GM19238 (cell line): ENCODE measurements around the gene LILRB4.
"Not testable (repeated sequence)": the region's sequence is repeated elsewhere in the genome, so short reads cannot be mapped to it uniquely, and the experiment has no call there.

Source experiments
- DNase-seq: peaks from one replicate; pipeline ENCODE4 v3.0.0; 2011; ENCODE audit warnings: low spot score; ENCODE audit not compliant: insufficient read length

Gene LILRB4

DNA sequence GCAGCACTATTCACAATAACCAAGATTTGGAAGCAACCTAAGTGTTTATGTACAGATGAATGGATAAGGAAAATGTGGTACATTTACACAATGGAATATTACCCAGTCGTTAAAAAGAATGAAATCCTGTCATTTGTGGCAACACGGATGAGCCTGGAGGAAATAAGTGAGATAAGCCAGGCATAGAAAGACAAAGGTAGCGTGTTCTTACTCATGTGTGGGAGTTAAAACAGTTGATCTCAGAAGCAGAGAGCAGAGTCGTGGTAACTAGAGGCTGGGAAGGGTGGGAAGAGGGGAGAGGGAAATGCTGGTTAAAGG, 29.5 kb downstream of the LILRB4 start:
- no peak for DNase-seq

DNA sequence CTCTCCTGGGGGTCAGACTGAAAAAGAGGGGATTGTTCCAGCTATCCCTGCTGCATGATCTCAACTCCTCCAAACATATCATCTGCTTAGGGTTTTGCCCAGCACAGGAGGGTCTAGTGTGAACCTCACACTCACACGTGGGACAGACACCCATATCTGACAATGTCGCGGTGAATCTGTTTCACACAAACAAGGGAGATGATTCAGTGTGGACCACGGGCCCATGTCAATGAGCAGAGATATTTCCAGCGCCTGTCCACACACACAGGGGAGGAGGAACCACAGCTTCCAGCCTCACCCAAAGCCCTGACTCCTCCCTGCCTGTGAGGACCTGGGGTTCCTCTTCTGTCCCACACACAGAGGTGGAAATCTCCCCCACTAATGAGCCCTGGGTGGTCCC, 31.9 kb downstream of the LILRB4 start:
- no peak for DNase-seq

DNA sequence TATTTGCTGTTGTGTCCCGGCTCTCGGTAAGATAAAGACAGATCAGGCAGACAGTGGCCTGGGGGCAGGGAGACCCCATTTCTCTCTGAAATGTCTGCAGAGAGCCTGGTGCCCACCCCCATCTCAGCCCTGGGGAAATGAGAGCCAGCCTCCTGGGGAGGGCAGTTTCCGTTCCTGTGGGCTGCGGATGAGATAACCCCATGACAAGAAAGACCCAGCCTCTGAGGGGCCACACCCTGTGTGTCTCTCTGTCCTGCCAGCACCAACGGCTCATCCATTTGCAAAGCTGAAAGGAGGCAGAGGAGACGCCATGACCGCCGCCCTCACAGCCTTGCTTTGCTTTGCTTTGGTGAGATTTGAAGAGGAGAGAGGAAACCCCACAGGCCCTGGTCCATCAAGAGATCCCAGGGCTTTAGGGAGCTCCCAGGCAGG, 33.3 kb downstream of the LILRB4 start:
- no peak for DNase-seq

DNA sequence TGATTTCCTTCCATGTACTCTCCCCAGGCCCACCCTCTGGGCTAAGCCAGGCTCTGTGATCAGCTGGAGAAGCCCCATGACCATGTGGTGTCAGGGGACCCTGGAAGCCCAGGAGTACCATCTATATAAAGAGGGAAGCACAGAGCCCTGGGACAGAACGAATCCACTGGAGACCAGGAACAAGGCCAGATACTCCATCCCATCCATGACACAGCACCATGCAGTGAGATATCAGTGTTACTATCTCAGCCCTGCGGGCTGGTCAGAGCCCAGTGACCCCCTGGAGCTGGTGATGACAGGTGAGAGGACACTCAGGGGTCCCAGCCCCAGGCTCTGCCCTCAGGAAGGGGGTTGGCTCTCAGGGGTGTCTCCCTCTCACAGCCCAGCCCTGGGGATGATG, 34.0 kb downstream of the LILRB4 start:
- no peak for DNase-seq

DNA sequence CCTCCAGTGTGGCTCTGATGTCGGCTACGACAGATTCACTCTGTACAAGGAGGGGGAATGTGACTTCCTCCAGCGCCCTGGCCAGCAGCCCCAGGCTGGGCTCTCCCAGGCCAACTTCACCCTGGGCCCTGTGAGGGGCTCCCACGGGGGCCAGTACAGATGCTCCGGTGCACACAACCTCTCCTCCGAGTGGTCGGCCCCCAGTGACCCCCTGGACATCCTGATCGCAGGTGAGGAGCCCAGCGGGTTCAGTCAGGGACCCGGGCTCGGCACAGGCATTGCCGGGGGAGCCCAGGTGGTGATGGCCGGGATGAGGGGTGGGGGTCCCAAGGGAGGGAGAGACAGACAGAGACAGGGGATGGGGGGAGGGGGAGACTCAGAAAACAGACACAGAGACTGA, 34.9 kb downstream of the LILRB4 start:
- not testable (repeated sequence) for DNase-seq

DNA sequence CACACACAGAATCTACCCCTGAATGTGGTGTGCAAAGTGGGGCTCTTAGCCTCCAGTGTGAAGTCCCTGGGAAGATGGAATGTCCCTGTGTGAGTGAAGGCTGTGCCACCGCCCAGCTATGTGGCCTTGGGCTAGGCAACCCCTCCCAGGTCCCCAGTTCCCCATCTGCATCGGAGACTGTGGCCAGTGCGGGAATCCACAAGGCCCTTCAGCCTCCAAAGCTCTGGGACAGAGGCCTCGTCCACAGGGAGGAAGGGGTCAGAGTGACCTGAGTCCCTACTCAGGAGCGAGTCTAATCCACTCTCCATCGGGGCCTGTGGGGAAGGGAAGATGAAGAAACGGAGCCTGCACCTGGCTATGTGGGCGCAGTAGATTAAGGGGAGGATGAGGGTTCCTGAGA, 42.1 kb downstream of the LILRB4 start:
- DNase-seq: no peak

DNA sequence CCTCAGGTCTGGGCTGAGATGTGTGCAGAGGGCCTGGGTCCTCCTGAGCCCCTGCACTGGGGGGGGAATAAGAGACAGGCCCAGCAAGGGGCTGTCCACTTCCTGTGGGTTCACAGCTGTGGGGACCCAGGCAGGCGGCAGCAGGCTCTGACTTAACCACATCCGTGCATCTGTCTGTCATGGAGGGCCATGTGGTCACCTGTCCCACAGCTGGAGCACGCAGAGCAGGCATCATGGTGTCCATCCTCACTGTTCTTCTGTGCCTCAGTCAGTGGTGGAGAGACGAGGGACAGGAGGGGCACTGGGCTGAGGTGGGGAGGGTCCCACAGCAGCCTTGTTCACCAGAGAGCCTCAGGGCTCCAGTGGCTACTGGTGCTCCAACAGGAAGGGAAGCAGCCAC, 45.2 kb downstream of the LILRB4 start:
- no peak for DNase-seq

DNA sequence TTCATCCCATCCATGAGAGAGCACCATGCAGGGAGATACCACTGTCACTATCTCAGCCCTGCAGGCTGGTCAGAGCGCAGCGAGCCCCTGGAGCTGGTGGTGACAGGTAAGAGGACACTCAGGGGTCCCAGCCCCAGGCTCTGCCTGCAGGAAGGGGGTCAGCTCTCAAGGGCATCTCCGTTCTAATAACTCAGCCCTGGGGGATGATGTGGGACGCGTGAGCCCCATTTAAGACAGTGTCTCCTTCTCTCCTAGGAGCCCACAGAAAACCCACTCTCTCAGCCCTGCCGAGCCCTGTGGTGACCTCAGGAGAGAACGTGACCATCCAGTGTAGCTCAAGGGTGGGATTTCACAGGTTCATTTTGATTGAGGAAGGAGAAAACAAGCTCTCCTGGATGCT, 46.0 kb downstream of the LILRB4 start:
- DNase-seq: no peak

DNA sequence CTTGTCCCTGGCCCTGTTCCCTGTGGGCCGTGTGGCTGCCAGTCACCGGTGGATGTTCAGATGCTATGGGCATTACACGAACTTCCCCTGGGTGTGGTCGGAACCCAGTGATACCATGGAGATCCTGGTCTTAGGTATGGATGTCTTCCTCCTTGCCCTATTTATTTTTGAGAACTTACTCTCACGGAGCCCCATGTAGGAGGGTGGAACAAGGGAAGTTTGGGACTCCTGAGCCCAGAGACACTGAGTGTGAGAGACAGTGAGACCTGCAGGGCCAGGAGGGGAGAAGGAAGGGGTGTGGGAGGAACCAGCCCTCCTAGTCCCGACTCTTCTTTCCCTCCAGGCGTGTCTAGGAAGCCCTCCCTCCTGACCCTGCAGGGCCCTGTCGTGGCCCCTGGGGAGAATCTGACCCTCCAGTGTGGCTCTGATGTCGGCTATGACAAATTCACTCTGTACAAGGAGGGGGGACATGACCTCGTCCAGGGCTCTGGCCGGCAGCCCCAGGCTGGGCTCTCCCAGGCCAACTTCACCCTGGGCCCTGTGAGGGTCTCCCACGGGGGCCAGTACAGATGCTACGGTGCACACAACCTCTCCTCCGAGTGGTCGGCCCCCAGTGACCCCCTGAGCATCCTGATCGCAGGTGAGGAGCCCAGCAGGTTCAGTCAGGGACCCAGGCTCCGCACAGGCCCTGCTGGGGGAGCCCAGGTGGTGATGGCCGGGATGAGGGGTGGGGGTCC, 46.6 kb downstream of the LILRB4 start:
- DNase-seq: no peak

DNA sequence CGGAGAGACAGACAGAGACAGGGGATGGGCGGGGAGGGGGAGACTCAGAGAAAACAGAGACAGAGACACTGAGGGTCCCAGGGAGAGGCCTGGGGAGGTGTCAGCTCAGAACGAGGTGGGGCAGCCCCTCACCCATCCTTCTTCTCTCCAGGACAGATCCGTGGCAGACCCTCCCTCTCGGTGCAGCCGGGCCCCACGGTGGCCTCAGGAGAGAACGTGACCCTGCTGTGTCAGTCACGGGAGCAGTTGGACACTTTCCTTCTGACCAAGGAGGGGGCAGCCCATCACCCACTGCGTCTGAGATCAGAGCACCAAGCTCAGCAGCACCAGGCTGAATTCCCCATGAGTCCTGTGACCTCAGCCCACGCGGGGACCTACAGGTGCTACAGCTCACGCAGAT, 47.2 kb downstream of the LILRB4 start:
- not testable (repeated sequence) for DNase-seq
